ENCODE measurements around the gene PLA2G3. TPM values are rescaled to one million over a fixed set of nuclear protein-coding genes. Genes with fewer than 3 reads are reported as not detected.

PLA2G3 gene
- total and polyA plus RNA-seq, 5 donors from 2014 or later, result not detected

- no peak overlapping the region for H3K4me3 Mint-ChIP-seq
- H3K36me3 Mint-ChIP-seq, result no peaks in the 10 kb centered on the region
- ATAC-seq (ENCODE audit: low read depth in 2 of 2) (no peak), DNase-seq (no peak)
- Histone ChIP-seq H3K4me1 (ENCODE audit: control insufficient read depth, insufficient read depth, low read length, poor library complexity, severe bottlenecking) (no peaks in the 10 kb centered on the region), H3K27me3 (ENCODE audit: control insufficient read depth, insufficient read depth, low read length) (peaks cover 5% of the 10 kb centered on the region), H3K27ac (ENCODE audit: insufficient read depth, low read length, poor library complexity, severe bottlenecking) (no peak overlapping the region), H3K36me3 (ENCODE audit: control insufficient read depth, insufficient read depth, low read length) (no peaks in the 10 kb centered on the region), H3K4me3 (ENCODE audit: low read depth, low read length) (no peak overlapping the region), H3K9me3 (ENCODE audit: control insufficient read depth in 2 of 2, low read length in 2 of 2) (peaks cover 0 to 5% of the 10 kb centered on the region in 2 experiments)
- peak overlapping the region in 1 of 3 donors; percentile 6 for H3K27ac Mint-ChIP-seq
- H3K9me3 Mint-ChIP-seq, result peaks cover 0 to 6% (median 2%) of the 10 kb centered on the region in 7 donors
- H3K27me3 Mint-ChIP-seq, result no peaks in the 10 kb centered on the region
- H3K4me1 Mint-ChIP-seq, result no peaks in the 10 kb centered on the region
These were observed 3.2 kb upstream of the PLA2G3 start for GRCh38 chr22:31143537-31143936.

- DNase-seq (no peak), ATAC-seq (ENCODE audit: low read depth in 2 of 2) (no peak)
- Histone ChIP-seq H3K36me3 (ENCODE audit: control insufficient read depth, insufficient read depth, low read length) (no peaks in the 10 kb centered on the region), H3K4me1 (ENCODE audit: control insufficient read depth, insufficient read depth, low read length, poor library complexity, severe bottlenecking) (no peaks in the 10 kb centered on the region), H3K4me3 (ENCODE audit: low read depth, low read length) (no peak overlapping the region), H3K27me3 (ENCODE audit: control insufficient read depth, insufficient read depth, low read length) (peaks cover 5% of the 10 kb centered on the region), H3K27ac (ENCODE audit: insufficient read depth, low read length, poor library complexity, severe bottlenecking) (no peak overlapping the region), H3K9me3 (ENCODE audit: control insufficient read depth in 2 of 2, low read length in 2 of 2) (peaks cover 0 to 5% of the 10 kb centered on the region in 2 experiments)
- Mint-ChIP-seq H3K4me1 (no peaks in the 10 kb centered on the region), H3K4me3 (no peak overlapping the region), H3K9me3 (peaks cover 0 to 6% (median 2%) of the 10 kb centered on the region in 7 donors), H3K36me3 (no peaks in the 10 kb centered on the region), H3K27ac (peak overlapping the region in 1 of 3 donors; percentile 6), H3K27me3 (no peaks in the 10 kb centered on the region)
These were observed 2.7 kb upstream of the PLA2G3 start for GRCh38 chr22:31143038-31143437.

GRCh38 chr22:31142285-31142684 lies 2.0 kb upstream of the PLA2G3 start:
- Mint-ChIP-seq H3K4me1 (no peaks in the 10 kb centered on the region), H3K9me3 (peaks cover 0 to 6% (median 2%) of the 10 kb centered on the region in 7 donors), H3K4me3 (no peak overlapping the region), H3K27ac (no peak overlapping the region), H3K27me3 (no peaks in the 10 kb centered on the region), H3K36me3 (no peaks in the 10 kb centered on the region)
- DNase-seq (no peak), ATAC-seq (ENCODE audit: low read depth in 2 of 2) (no peak)
- Histone ChIP-seq H3K27ac (ENCODE audit: insufficient read depth, low read length, poor library complexity, severe bottlenecking) (no peak overlapping the region), H3K27me3 (ENCODE audit: control insufficient read depth, insufficient read depth, low read length) (peaks cover 3% of the 10 kb centered on the region), H3K4me3 (ENCODE audit: low read depth, low read length) (no peak overlapping the region), H3K9me3 (ENCODE audit: control insufficient read depth in 2 of 2, low read length in 2 of 2) (peaks cover 0 to 4% of the 10 kb centered on the region in 2 experiments), H3K36me3 (ENCODE audit: control insufficient read depth, insufficient read depth, low read length) (no peaks in the 10 kb centered on the region), H3K4me1 (ENCODE audit: control insufficient read depth, insufficient read depth, low read length, poor library complexity, severe bottlenecking) (no peaks in the 10 kb centered on the region)

- Mint-ChIP-seq H3K9me3 (peaks cover 0 to 6% (median 2%) of the 10 kb centered on the region in 7 donors), H3K27me3 (no peaks in the 10 kb centered on the region), H3K27ac (no peak overlapping the region), H3K36me3 (no peaks in the 10 kb centered on the region), H3K4me1 (no peaks in the 10 kb centered on the region), H3K4me3 (no peak overlapping the region)
- no peaks in the 10 kb centered on the region for H3K27me3 ChIP-seq (ENCODE audit: control insufficient read depth, insufficient read depth, low read length)
- ATAC-seq (ENCODE audit: low read depth in 2 of 2) (no peak), DNase-seq (no peak)
- H3K4me3 ChIP-seq (ENCODE audit: low read depth, low read length), result no peak overlapping the region
- H3K36me3 ChIP-seq (ENCODE audit: control insufficient read depth, insufficient read depth, low read length), result no peaks in the 10 kb centered on the region
- no peaks in the 10 kb centered on the region for H3K4me1 ChIP-seq (ENCODE audit: control insufficient read depth, insufficient read depth, low read length, poor library complexity, severe bottlenecking)
- no peak overlapping the region for H3K27ac ChIP-seq (ENCODE audit: insufficient read depth, low read length, poor library complexity, severe bottlenecking)
- H3K9me3 ChIP-seq (ENCODE audit: control insufficient read depth in 2 of 2, low read length in 2 of 2), result no peaks in the 10 kb centered on the region
These were observed 1.2 kb upstream of the PLA2G3 start for GRCh38 chr22:31141551-31141950.

- H3K27ac ChIP-seq (ENCODE audit: insufficient read depth, low read length, poor library complexity, severe bottlenecking), result no peak overlapping the region
- H3K36me3 ChIP-seq (ENCODE audit: control insufficient read depth, insufficient read depth, low read length), result no peaks in the 10 kb centered on the region
- Mint-ChIP-seq H3K36me3 (no peaks in the 10 kb centered on the region), H3K4me3 (no peak overlapping the region), H3K27ac (no peak overlapping the region), H3K27me3 (no peaks in the 10 kb centered on the region), H3K9me3 (peaks cover 0 to 6% (median 2%) of the 10 kb centered on the region in 7 donors), H3K4me1 (no peaks in the 10 kb centered on the region)
- H3K4me1 ChIP-seq (ENCODE audit: control insufficient read depth, insufficient read depth, low read length, poor library complexity, severe bottlenecking), result no peaks in the 10 kb centered on the region
- ATAC-seq (ENCODE audit: low read depth in 2 of 2), result no peak
- DNase-seq, result no peak
- no peaks in the 10 kb centered on the region for H3K9me3 ChIP-seq (ENCODE audit: control insufficient read depth in 2 of 2, low read length in 2 of 2)
- no peaks in the 10 kb centered on the region for H3K27me3 ChIP-seq (ENCODE audit: control insufficient read depth, insufficient read depth, low read length)
- no peak overlapping the region for H3K4me3 ChIP-seq (ENCODE audit: low read depth, low read length)
These were observed 438 bp upstream of the PLA2G3 start for GRCh38 chr22:31140746-31141145.

GRCh38 chr22:31139066-31139465 lies 1.2 kb downstream of the PLA2G3 start:
- peaks cover 0 to 3% (median 0%) of the 10 kb centered on the region in 7 donors for H3K9me3 Mint-ChIP-seq
- Histone ChIP-seq H3K9me3 (ENCODE audit: control insufficient read depth in 2 of 2, low read length in 2 of 2) (no peaks in the 10 kb centered on the region), H3K4me1 (ENCODE audit: control insufficient read depth, insufficient read depth, low read length, poor library complexity, severe bottlenecking) (no peaks in the 10 kb centered on the region), H3K27ac (ENCODE audit: insufficient read depth, low read length, poor library complexity, severe bottlenecking) (no peak overlapping the region), H3K36me3 (ENCODE audit: control insufficient read depth, insufficient read depth, low read length) (no peaks in the 10 kb centered on the region), H3K27me3 (ENCODE audit: control insufficient read depth, insufficient read depth, low read length) (no peaks in the 10 kb centered on the region), H3K4me3 (ENCODE audit: low read depth, low read length) (no peak overlapping the region)
- no peak overlapping the region for H3K4me3 Mint-ChIP-seq
- DNase-seq, result no peak
- peak overlapping the region in 1 of 3 donors; percentile 7 for H3K27ac Mint-ChIP-seq
- no peaks in the 10 kb centered on the region for H3K36me3 Mint-ChIP-seq
- no peaks in the 10 kb centered on the region for H3K27me3 Mint-ChIP-seq
- no peaks in the 10 kb centered on the region for H3K4me1 Mint-ChIP-seq
- no peak for ATAC-seq (ENCODE audit: low read depth in 2 of 2)

GRCh38 chr22:31138126-31138525 lies 2.2 kb downstream of the PLA2G3 start:
- no peak overlapping the region for H3K27ac ChIP-seq (ENCODE audit: insufficient read depth, low read length, poor library complexity, severe bottlenecking)
- peaks cover 0 to 3% (median 0%) of the 10 kb centered on the region in 7 donors for H3K9me3 Mint-ChIP-seq

GRCh38 chr22:31137721-31138120 lies 2.6 kb downstream of the PLA2G3 start:
- H3K36me3 Mint-ChIP-seq, result no peaks in the 10 kb centered on the region
- Histone ChIP-seq H3K4me1 (ENCODE audit: control insufficient read depth, insufficient read depth, low read length, poor library complexity, severe bottlenecking) (no peaks in the 10 kb centered on the region), H3K4me3 (ENCODE audit: low read depth, low read length) (no peak overlapping the region), H3K27ac (ENCODE audit: insufficient read depth, low read length, poor library complexity, severe bottlenecking) (no peak overlapping the region), H3K27me3 (ENCODE audit: control insufficient read depth, insufficient read depth, low read length) (no peaks in the 10 kb centered on the region), H3K36me3 (ENCODE audit: control insufficient read depth, insufficient read depth, low read length) (no peaks in the 10 kb centered on the region), H3K9me3 (ENCODE audit: control insufficient read depth in 2 of 2, low read length in 2 of 2) (no peaks in the 10 kb centered on the region)
- no peaks in the 10 kb centered on the region for H3K4me1 Mint-ChIP-seq
- ATAC-seq (ENCODE audit: low read depth in 2 of 2) (no peak), DNase-seq (no peak)
- no peaks in the 10 kb centered on the region for H3K27me3 Mint-ChIP-seq
- H3K4me3 Mint-ChIP-seq, result no peak overlapping the region
- peaks cover 0 to 3% (median 0%) of the 10 kb centered on the region in 7 donors for H3K9me3 Mint-ChIP-seq
- no peak overlapping the region for H3K27ac Mint-ChIP-seq

More at GRCh38 chr22:31138126-31138525, 2.2 kb downstream of the PLA2G3 start:
- DNase-seq (no peak), ATAC-seq (ENCODE audit: low read depth in 2 of 2) (no peak)
- Histone ChIP-seq H3K4me3 (ENCODE audit: low read depth, low read length) (no peak overlapping the region), H3K9me3 (ENCODE audit: control insufficient read depth in 2 of 2, low read length in 2 of 2) (no peaks in the 10 kb centered on the region), H3K27me3 (ENCODE audit: control insufficient read depth, insufficient read depth, low read length) (no peaks in the 10 kb centered on the region), H3K4me1 (ENCODE audit: control insufficient read depth, insufficient read depth, low read length, poor library complexity, severe bottlenecking) (no peaks in the 10 kb centered on the region), H3K36me3 (ENCODE audit: control insufficient read depth, insufficient read depth, low read length) (no peaks in the 10 kb centered on the region)
- Mint-ChIP-seq H3K27me3 (no peaks in the 10 kb centered on the region), H3K27ac (no peak overlapping the region), H3K36me3 (no peaks in the 10 kb centered on the region), H3K4me1 (no peaks in the 10 kb centered on the region), H3K4me3 (no peak overlapping the region)

Measured in CD4-positive, CD25-positive, alpha-beta regulatory T cell (primary cell).